ENCODE measurements around the gene WDR6. TPM values are rescaled to one million over a fixed set of nuclear protein-coding genes. Genes with fewer than 3 reads are reported as not detected.
A peak's percentile ranks its signal among the peaks of the same experiment; 100 is the strongest.

WDR6 gene
- total RNA-seq, 1 experiment from 2014 or later = 112 TPM

DNA sequence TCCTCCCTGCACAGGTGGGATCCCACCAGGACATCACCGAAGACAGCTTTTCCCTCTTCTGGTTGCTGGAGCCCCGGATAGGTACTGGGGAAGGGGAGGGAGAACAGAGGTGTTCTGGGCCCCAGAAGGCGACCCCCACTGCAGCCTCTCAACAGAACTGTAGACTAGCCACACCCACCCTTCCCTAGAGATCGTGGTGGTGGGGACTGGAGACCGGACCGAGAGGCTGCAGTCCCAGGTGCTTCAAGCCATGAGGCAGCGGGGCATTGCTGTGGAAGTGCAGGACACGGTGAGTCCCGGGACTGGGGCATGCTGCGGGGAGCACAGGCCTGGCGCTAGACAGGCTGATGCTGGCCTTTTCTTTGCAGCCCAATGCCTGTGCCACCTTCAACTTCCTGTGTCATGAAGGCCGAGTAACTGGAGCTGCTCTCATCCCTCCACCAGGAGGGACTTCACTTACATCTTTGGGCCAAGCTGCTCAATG, 15.5 kb downstream of the WDR6 start:
- Mint-ChIP-seq H3K4me1 (ENCODE audit: insufficient read depth, unreplicated experiment) (peaks cover 16% of the 10 kb centered on the region), H3K4me3 (ENCODE audit: unreplicated experiment) (peak overlapping the region; percentile 89), H3K27me3 (ENCODE audit: insufficient read depth, unreplicated experiment) (no peaks in the 10 kb centered on the region), H3K9me3 (ENCODE audit: unreplicated experiment) (no peaks in the 10 kb centered on the region), H3K27ac (ENCODE audit: low read depth, unreplicated experiment) (peak overlapping the region; percentile 95), H3K36me3 (ENCODE audit: insufficient read depth, unreplicated experiment) (peaks cover 71% of the 10 kb centered on the region)
- BruUV-seq (replicated peaks) = no TSS peak
- DNase-seq (ENCODE audit: unreplicated experiment) = peak; percentile 29
- TF ChIP-seq, protein P1, sequence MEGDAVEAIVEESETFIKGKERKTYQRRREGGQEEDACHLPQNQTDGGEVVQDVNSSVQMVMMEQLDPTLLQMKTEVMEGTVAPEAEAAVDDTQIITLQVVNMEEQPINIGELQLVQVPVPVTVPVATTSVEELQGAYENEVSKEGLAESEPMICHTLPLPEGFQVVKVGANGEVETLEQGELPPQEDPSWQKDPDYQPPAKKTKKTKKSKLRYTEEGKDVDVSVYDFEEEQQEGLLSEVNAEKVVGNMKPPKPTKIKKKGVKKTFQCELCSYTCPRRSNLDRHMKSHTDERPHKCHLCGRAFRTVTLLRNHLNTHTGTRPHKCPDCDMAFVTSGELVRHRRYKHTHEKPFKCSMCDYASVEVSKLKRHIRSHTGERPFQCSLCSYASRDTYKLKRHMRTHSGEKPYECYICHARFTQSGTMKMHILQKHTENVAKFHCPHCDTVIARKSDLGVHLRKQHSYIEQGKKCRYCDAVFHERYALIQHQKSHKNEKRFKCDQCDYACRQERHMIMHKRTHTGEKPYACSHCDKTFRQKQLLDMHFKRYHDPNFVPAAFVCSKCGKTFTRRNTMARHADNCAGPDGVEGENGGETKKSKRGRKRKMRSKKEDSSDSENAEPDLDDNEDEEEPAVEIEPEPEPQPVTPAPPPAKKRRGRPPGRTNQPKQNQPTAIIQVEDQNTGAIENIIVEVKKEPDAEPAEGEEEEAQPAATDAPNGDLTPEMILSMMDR (IDR thresholded peaks at IDR 0.05; ENCODE audit: unreplicated experiment) = no peak
- ChIA-PET POLR2A (interaction anchor here (0.7 to 9.9 kb wide), 19 partner anchors 9 to 438 kb away, joined by 3 to 251 read pairs (median 5); partner anchors contain the start of genes IP6K2, LAMB2, NICN1 and P4HTM), CTCF (interaction anchor here (0.6 to 2.7 kb wide), 19 partner anchors 9 to 1616 kb away, joined by 3 to 14 read pairs (median 4); partner anchors contain the start of genes ARIH2, USP19 and WDR6)
- intact Hi-C loops (cut with micrococcal nuclease) = loop anchor here (10.0 kb wide), 1 partner anchor 132 kb away; no protein-coding TSS in a partner anchor

DNA sequence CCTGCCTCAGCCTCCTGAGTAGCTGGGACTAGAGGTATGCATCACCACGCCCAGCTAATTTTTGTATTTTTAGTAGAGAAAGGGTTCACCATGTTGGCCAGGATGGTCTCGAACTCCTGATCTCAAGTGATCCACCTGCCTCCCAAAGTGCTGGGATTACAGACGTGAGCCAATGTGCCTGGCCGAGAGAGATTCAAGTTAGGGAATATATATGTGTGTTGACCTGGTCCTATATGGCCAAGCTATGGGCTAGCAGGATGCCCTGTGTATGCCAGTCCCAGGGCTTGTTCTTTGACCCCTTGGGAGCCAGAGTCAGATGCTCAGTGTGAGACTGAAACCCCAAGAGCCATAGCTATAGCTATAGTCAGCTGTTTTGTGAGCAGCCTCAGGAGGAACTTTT, 16.6 kb downstream of the WDR6 start:
- Mint-ChIP-seq H3K36me3 (ENCODE audit: insufficient read depth, unreplicated experiment) (peaks cover 77% of the 10 kb centered on the region), H3K4me1 (ENCODE audit: insufficient read depth, unreplicated experiment) (peaks cover 26% of the 10 kb centered on the region), H3K4me3 (ENCODE audit: unreplicated experiment) (peak overlapping the region; percentile 89), H3K27me3 (ENCODE audit: insufficient read depth, unreplicated experiment) (no peaks in the 10 kb centered on the region), H3K27ac (ENCODE audit: low read depth, unreplicated experiment) (peak overlapping the region; percentile 69), H3K9me3 (ENCODE audit: unreplicated experiment) (no peaks in the 10 kb centered on the region)
- no peak for DNase-seq (ENCODE audit: unreplicated experiment)
- ChIA-PET POLR2A (interaction anchor here (0.6 to 9.9 kb wide), 6 partner anchors 8 to 335 kb away, joined by 3 to 251 read pairs (median 66); partner anchors contain the start of genes P4HTM, QRICH1 and WDR6), CTCF (interaction anchor here (0.6 to 2.7 kb wide), 6 partner anchors 8 to 778 kb away, joined by 3 to 14 read pairs (median 6); partner anchors contain the start of gene USP19)
- BruUV-seq (replicated peaks) = no TSS peak
- TF ChIP-seq, protein P1 (IDR thresholded peaks at IDR 0.05; ENCODE audit: unreplicated experiment) = no peak
- intact Hi-C loops (cut with micrococcal nuclease) = loop anchor here (10.0 kb wide), 1 partner anchor 131 kb away; no protein-coding TSS in a partner anchor

DNA sequence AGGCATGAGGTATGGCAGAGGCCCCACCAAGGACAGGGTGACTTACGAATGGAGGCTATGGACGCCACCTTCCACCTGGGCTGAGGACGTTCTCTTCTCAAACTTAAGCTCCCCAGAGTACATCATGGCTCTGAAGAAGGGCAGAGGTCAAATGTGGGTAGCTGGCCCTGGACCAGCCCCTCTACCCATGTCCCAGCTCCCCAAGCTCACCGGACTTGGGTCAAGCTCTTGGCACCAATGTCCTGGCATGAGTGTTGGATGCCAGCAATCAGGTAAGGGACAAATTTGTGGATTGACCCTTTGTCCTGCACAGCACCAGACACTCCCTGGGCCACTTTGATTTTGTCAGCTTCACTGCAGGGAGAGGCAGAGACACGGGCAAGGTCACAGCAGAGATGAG, 17.3 kb downstream of the WDR6 start:
- DNase-seq (ENCODE audit: unreplicated experiment) = no peak
- TF ChIP-seq, protein P1 (IDR thresholded peaks at IDR 0.05; ENCODE audit: unreplicated experiment) = no peak
- no peaks in the 10 kb centered on the region for H3K9me3 Mint-ChIP-seq (ENCODE audit: unreplicated experiment)
- H3K36me3 Mint-ChIP-seq (ENCODE audit: insufficient read depth, unreplicated experiment) = peaks cover 83% of the 10 kb centered on the region
- peaks cover 30% of the 10 kb centered on the region for H3K4me1 Mint-ChIP-seq (ENCODE audit: insufficient read depth, unreplicated experiment)
- ChIA-PET POLR2A (interaction anchor here (0.6 to 9.9 kb wide), 3 partner anchors 17 to 69 kb away, joined by 3 to 128 read pairs (median 3); partner anchors contain the start of genes QRICH1 and WDR6), CTCF (interaction anchor here (0.6 to 1.6 kb wide), 3 partner anchors 28 to 536 kb away, joined by 3 to 6 read pairs (median 4); partner anchors contain the start of gene USP19)
- H3K27me3 Mint-ChIP-seq (ENCODE audit: insufficient read depth, unreplicated experiment) = no peaks in the 10 kb centered on the region
- intact Hi-C loops (cut with micrococcal nuclease) = loop anchor here (10.0 kb wide), 1 partner anchor 130 kb away; no protein-coding TSS in a partner anchor
- peak overlapping the region; percentile 69 for H3K27ac Mint-ChIP-seq (ENCODE audit: low read depth, unreplicated experiment)
- H3K4me3 Mint-ChIP-seq (ENCODE audit: unreplicated experiment) = no peak overlapping the region
- BruUV-seq (replicated peaks) = TSS peak; percentile 6

DNA sequence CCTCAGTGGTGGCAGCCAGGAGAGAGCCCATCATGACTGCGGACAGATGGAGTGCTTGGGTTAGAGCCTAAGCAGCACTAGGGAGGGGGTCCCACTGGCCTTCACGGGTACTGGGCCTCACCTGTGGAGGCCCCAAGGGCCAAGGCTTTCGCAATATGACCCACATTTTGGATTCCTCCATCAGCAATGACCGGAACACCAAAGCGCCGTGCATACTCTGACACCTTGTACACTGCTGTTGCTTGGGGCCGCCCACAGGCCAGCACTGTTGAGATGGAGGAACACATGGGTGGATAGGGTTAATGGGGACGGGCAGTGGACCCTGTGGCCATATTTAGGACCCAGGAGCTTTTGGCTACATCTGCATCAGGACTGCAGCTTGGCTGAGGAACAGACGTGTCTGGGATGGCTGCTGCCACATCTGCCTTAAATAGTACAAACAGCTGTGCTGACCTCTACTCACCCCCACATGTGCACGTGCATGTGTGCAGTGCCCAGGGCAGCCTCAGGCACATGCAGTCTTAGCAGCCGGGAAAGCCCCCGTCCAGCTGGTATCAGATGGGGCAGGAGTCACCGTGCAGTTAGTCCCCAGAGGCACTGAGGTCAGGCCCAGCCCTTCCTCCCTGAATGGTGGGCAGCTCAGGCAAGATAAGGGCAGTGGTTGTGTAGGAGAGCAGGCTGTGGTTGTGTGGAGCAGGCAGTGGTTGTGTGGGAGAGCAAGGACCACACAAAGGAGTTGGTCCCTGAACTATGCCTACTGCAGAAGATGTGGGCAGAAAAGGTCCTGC, 18.0 kb downstream of the WDR6 start:
- peaks cover 33% of the 10 kb centered on the region for H3K4me1 Mint-ChIP-seq (ENCODE audit: insufficient read depth, unreplicated experiment)
- no peak for DNase-seq (ENCODE audit: unreplicated experiment)
- ChIA-PET POLR2A (interaction anchor here (0.5 to 9.9 kb wide), 4 partner anchors 18 to 68 kb away, joined by 3 to 128 read pairs (median 6); partner anchors contain the start of genes QRICH1 and WDR6), CTCF (no interaction called here)
- H3K27me3 Mint-ChIP-seq (ENCODE audit: insufficient read depth, unreplicated experiment) = no peaks in the 10 kb centered on the region
- H3K9me3 Mint-ChIP-seq (ENCODE audit: unreplicated experiment) = no peaks in the 10 kb centered on the region
- no peak overlapping the region for H3K4me3 Mint-ChIP-seq (ENCODE audit: unreplicated experiment)
- no peak overlapping the region for H3K27ac Mint-ChIP-seq (ENCODE audit: low read depth, unreplicated experiment)
- BruUV-seq (replicated peaks) = no TSS peak
- intact Hi-C loops (cut with micrococcal nuclease) = loop anchor here (5.0 to 10.0 kb wide), 2 partner anchors 67 to 130 kb away; partner anchors contain the start of gene QRICH1
- peaks cover 91% of the 10 kb centered on the region for H3K36me3 Mint-ChIP-seq (ENCODE audit: insufficient read depth, unreplicated experiment)
- TF ChIP-seq, protein P1 (IDR thresholded peaks at IDR 0.05; ENCODE audit: unreplicated experiment) = no peak
